BJ (cell line): ENCODE results near the gene CAPN8. TPM values are rescaled to one million over a fixed set of nuclear protein-coding genes. Genes with fewer than 3 reads are reported as not detected.

Experiments used
- CTCF ChIA-PET: fragments of 350-600 bp; formaldehyde crosslinking; extraction: SDS; loops from one replicate; lab custom pipeline; 2021; ENCODE audit warnings: antibody characterized with exemption, inconsistent platforms; lab: Yijun Ruan, JAX
- POLR2A ChIA-PET: fragments of 300-600 bp; sonication (Branson Sonifier 250); formaldehyde crosslinking; extraction: SDS; loops from one replicate; lab custom pipeline; 2021; ENCODE audit warnings: antibody characterized with exemption; lab: Charles Lee
- DNase-seq: peaks from one replicate; pipeline ENCODE4 v3.0.0-alpha.2; 2011; ENCODE audit warnings: low read depth
- H3K27me3 ChIP-seq: 2 replicates; pipeline ENCODE4 v1.6.0; 2011; ENCODE audit warnings: low read length; ENCODE audit not compliant: control insufficient read depth, insufficient read depth
- H3K36me3 ChIP-seq: 2 replicates; pipeline ENCODE4 v1.5.1; 2011; ENCODE audit warnings: low read length; ENCODE audit not compliant: control insufficient read depth, insufficient read depth
- H3K4me3 ChIP-seq: 2 replicates; pipeline ENCODE4 v1.5.1; 2011; ENCODE audit warnings: low read depth, mild to moderate bottlenecking, control low read depth, low read length
- polyA plus RNA-seq: library from polyadenylated mRNA; depleted of rRNA; stranded (reverse); fragments of >200 nt; gene quantifications from 2 replicates; pipeline ENCODE4 v1.2.3, GENCODE V29; 2011
- TF ChIP-seq, protein P1 (sequence below): IDR thresholded peaks from 2 replicates; pipeline ENCODE4 v1.5.1; 2011; ENCODE audit warnings: low read depth, mild to moderate bottlenecking, control low read depth, inconsistent platforms, low read length, moderate library complexity; ENCODE audit not compliant: insufficient read depth

CAPN8 gene
- polyA plus RNA-seq, 1 experiment, result not detected

DNA sequence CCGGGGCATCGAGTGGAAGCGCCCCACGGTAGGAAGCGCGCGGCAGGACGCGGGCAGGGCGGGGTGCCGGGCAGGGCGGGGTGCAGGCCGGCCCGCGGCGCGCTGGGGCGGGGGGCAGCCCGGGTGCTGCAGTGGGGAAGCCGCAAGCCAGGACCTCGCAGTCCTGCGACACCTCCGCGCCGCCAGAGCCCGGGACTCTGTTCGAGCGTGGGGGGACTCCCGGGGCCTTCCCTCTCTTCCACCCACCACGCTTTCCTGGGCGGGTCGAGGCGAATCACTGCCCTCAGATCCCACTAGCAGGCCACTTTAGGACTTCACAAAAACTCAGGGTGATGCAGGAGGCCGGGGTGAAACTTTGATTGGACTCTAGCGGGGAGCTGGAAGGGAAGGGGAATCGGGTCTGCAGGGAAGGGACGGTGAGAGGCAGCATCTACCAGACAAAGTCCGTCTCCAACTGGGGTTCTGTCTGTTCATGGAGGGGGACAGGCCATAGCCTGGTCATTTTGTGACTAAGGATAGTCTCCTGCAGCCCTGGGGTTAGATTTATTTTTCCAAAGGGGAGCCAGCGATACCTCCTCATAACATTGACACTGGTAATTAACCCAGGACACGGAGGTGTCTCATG is 47.5 kb upstream of the CAPN8 start:
- CTCF ChIA-PET, result interaction anchor here (1.2 to 4.4 kb wide), 11 partner anchors 11 to 63 kb away, joined by 4 to 69 read pairs (median 6); no protein-coding TSS in a partner anchor
- H3K4me3 ChIP-seq, result peak overlapping the region; percentile 82
- POLR2A ChIA-PET, result no interaction called here

DNA sequence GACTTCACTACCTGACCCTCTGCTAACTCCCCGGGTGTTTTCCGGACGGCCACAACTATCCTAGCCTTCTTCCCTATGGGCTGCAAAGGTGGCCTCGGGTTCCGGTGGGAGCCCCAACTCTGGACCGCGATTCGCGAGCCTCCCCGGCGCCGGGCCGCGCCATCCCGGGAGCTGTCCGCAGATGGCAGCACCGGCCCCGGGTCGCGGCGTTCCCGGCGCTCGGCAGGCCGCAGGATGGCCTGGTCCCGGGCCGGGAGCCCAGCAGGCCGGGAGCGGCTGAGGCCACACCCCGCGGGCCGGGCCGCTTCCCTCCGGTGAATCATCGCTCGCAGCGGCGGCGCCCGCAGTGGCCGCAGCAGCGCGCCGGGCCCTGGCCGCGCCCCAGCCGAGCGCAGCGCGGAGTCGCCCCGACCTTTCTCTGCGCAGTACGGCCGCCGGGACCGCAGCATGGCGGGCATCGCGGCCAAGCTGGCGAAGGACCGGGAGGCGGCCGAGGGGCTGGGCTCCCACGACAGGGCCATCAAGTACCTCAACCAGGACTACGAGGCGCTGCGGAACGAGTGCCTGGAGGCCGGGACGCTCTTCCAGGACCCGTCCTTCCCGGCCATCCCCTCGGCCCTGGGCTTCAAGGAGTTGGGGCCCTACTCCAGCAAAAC is 46.8 kb upstream of the CAPN8 start, which contains the start of gene CAPN2:
TSS of gene CAPN2 (plus strand) at position 346 of the 656 bp plus-strand sequence. CDS start at position 448, 102 bp downstream.
- POLR2A ChIA-PET, result no interaction called here
- Histone ChIP-seq H3K4me3 (peak within 1 kb of the TSS; percentile 82), H3K36me3 (peaks cover 1% of the 10 kb centered on the region; the same call in 1 of the 2 replicates), H3K27me3 (no peaks in the 10 kb centered on the region)
- CTCF ChIA-PET, result interaction anchor here (0.9 to 4.4 kb wide), 13 partner anchors 10 to 63 kb away, joined by 3 to 69 read pairs (median 5); no protein-coding TSS in a partner anchor
- TF ChIP-seq, protein P1, sequence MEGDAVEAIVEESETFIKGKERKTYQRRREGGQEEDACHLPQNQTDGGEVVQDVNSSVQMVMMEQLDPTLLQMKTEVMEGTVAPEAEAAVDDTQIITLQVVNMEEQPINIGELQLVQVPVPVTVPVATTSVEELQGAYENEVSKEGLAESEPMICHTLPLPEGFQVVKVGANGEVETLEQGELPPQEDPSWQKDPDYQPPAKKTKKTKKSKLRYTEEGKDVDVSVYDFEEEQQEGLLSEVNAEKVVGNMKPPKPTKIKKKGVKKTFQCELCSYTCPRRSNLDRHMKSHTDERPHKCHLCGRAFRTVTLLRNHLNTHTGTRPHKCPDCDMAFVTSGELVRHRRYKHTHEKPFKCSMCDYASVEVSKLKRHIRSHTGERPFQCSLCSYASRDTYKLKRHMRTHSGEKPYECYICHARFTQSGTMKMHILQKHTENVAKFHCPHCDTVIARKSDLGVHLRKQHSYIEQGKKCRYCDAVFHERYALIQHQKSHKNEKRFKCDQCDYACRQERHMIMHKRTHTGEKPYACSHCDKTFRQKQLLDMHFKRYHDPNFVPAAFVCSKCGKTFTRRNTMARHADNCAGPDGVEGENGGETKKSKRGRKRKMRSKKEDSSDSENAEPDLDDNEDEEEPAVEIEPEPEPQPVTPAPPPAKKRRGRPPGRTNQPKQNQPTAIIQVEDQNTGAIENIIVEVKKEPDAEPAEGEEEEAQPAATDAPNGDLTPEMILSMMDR, result peak; percentile 58
- no peak for DNase-seq

More for the DNA sequence above, 47.5 kb upstream of the CAPN8 start:
- Histone ChIP-seq H3K36me3 (peaks cover 5% of the 10 kb centered on the region; the same call in 1 of the 2 replicates), H3K27me3 (no peaks in the 10 kb centered on the region)
- TF ChIP-seq, protein P1, result no peak
- no peak for DNase-seq

DNA sequence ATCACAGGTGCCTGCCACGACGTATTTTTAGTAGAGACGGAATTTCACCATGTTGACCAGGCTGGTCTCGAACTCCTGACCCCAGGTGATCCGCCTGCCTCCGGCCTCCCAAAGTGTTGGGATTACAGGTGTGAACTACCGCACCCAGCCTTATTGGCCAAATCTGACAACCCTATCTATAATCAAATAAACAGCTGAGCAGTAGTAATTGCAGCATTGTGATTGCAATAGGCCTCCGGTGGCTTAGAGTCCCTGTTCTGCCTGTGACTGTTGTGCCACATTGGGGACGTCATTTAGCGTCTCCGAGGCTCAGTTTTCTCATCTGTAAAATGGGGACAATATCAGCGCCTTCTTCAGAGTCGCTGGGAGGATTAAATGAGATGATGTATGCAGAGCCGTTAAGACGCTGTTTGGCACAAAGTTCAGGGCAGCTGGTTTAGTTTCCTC is 46.3 kb upstream of the CAPN8 start:
- CTCF ChIA-PET, result interaction anchor here (0.9 to 4.4 kb wide), 13 partner anchors 9 to 64 kb away, joined by 3 to 69 read pairs (median 5); no protein-coding TSS in a partner anchor
- no peaks in the 10 kb centered on the region for H3K27me3 ChIP-seq

DNA sequence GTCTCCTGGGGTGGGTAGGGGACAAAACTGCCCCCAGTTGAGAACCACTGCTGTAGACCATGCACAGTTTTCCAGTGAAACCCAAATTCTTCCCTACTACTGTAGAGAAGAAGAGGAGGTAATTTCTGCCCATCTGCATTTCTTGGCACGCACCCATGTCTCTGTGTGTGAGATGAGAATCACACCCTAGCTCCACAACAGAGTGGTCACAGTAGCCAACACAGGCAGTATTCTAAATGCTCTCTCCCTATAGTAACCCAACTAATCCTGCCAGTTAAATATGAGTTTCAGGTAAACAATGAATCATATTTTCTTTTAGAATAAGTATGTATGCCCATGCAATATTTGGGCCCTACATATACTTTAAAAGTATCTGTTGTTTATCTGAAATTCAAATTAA is 45.7 kb upstream of the CAPN8 start:
- H3K4me3 ChIP-seq, result no peak overlapping the region
- H3K27me3 ChIP-seq, result no peaks in the 10 kb centered on the region
- ChIA-PET POLR2A (no interaction called here), CTCF (interaction anchor here (1.0 to 4.4 kb wide), 9 partner anchors 10 to 42 kb away, joined by 3 to 69 read pairs (median 4); no protein-coding TSS in a partner anchor)
- TF ChIP-seq, protein P1, result no peak
- no peaks in the 10 kb centered on the region for H3K36me3 ChIP-seq
- no peak for DNase-seq

More for the DNA sequence above, 46.3 kb upstream of the CAPN8 start:
- Histone ChIP-seq H3K36me3 (no peaks in the 10 kb centered on the region), H3K4me3 (peak overlapping the region; percentile 10; the same call in 1 of the 2 replicates)
- no peak for DNase-seq
- TF ChIP-seq, protein P1, result no peak
- POLR2A ChIA-PET, result no interaction called here
